Fibroblast of pulmonary artery (primary cell): ENCODE data around the gene GPATCH4.
"Not testable (repeated sequence)": the region's sequence is repeated elsewhere in the genome, so short reads cannot be mapped to it uniquely, and the experiment has no call there.

Source experiments
- DNase-seq: peaks from one replicate; pipeline ENCODE4 v3.0.0-alpha.2; 2010; ENCODE audit warnings: low read depth
- H3K4me3 ChIP-seq: replicated peaks from 2 replicates; pipeline ENCODE4 v1.5.1; 2011; ENCODE audit warnings: low read depth, mild to moderate bottlenecking, control low read depth, low read length, moderate library complexity
- TF ChIP-seq, protein P1 (sequence below): IDR thresholded peaks from 2 replicates; pipeline ENCODE4 v1.5.1; 2011; ENCODE audit warnings: mild to moderate bottlenecking, control low read depth, low read length, inconsistent platforms; ENCODE audit errors: missing control alignments

The GPATCH4 gene

GRCh38 chr1:156641761-156642264 lies 40.5 kb upstream of the GPATCH4 start, which contains the start of gene BCAN:
Gene BCAN (plus strand): TSS chr1:156642117. CDS start chr1:156646055, 3,938 bp downstream.
- TF ChIP-seq, protein P1, sequence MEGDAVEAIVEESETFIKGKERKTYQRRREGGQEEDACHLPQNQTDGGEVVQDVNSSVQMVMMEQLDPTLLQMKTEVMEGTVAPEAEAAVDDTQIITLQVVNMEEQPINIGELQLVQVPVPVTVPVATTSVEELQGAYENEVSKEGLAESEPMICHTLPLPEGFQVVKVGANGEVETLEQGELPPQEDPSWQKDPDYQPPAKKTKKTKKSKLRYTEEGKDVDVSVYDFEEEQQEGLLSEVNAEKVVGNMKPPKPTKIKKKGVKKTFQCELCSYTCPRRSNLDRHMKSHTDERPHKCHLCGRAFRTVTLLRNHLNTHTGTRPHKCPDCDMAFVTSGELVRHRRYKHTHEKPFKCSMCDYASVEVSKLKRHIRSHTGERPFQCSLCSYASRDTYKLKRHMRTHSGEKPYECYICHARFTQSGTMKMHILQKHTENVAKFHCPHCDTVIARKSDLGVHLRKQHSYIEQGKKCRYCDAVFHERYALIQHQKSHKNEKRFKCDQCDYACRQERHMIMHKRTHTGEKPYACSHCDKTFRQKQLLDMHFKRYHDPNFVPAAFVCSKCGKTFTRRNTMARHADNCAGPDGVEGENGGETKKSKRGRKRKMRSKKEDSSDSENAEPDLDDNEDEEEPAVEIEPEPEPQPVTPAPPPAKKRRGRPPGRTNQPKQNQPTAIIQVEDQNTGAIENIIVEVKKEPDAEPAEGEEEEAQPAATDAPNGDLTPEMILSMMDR, result no peak
- H3K4me3 ChIP-seq, result no peak within 1 kb of the TSS
- DNase-seq, result peak; percentile 31

DNA sequence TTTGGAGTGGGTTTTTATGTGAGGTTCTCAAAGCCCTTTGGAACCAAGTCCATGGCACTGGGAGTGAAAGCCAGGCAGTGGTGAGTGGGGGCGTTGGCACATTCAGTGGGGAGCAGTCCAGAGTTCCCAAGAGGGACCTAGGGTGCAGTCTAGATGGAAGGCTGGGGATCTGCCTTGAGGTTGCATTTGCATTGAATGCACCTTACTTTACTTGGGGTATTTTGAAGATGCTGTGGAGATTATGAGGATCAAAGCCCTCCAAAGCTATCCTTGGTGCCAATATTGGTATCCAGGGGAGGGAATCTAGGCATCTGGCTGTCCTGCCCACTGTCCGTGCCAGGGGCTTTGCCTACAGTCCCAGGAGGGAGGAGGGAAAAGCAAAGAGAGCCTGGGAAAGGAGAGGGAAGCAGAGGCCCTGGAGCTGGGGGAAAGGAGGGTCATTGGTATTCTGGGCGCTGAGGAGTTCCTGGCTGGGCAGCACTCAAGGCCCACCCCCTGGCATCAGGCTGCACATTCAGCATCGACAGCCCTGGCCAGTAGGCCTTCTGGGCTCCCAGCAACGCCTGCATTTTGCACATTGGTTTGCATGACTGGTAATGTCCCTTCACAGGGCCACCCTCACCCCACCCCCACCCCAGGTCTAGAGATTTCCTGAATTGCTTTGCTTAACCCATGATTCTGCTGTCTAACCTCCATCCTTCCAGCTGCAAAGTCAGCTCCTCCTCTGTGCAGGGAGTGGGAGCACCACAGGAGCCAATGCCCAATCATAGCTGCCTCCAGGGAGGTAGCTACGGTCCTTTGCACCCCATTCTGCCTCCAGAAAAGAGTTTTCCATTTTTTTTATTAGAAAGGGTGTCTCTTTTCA lies 39.8 kb upstream of the GPATCH4 start:
- no peak for DNase-seq
- no peak overlapping the region for H3K4me3 ChIP-seq
- TF ChIP-seq, protein P1, result no peak

- TF ChIP-seq, protein P1, result no peak
- DNase-seq, result no peak
- no peak overlapping the region for H3K4me3 ChIP-seq
Observed at GRCh38 chr1:156639601-156640101, 38.4 kb upstream of the GPATCH4 start.

- no peak overlapping the region for H3K4me3 ChIP-seq
- no peak for DNase-seq
- TF ChIP-seq, protein P1, result no peak
Observed at GRCh38 chr1:156638189-156638985, 37.1 kb upstream of the GPATCH4 start.

DNA sequence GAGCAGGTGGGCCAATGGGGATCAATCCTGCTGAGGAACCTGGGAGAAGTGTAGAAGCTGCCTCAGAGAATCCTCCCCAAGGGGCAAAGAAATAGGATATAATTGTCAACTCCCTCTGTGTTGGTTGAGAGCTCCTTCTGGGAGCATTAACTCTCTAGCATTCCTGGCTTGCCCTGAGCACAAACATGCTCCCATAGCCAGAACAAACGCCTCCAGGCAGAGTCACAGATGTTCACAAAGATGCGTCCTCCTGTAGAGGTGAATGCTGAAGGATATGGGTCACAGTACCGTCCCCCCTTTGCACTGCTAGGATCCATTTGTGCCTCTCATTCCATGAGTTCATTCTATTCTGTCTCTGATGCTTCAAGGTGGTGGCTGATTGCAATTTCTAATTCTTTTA lies 31.1 kb upstream of the GPATCH4 start:
- no peak overlapping the region for H3K4me3 ChIP-seq
- TF ChIP-seq, protein P1, result no peak
- no peak for DNase-seq

DNA sequence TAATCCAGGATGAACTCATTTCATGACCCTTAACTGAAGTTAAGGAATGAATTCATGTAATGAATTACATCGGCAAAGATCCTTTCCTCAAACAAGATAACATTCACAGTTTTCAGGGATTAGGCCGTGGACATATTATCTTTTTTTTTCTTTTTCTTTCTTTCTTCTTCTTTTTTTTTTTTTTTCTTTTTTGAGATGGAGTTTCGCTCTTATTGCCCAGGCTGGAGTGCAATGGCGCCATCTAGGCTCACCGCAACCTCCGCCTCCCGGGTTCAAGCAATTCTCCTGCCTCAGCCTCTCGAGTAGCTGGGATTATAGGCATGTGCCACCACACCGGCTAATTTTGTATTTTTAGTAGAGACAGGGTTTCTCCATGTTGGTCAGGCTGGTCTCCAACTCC lies 29.9 kb upstream of the GPATCH4 start:
- H3K4me3 ChIP-seq, DNase-seq: not testable (repeated sequence)

DNA sequence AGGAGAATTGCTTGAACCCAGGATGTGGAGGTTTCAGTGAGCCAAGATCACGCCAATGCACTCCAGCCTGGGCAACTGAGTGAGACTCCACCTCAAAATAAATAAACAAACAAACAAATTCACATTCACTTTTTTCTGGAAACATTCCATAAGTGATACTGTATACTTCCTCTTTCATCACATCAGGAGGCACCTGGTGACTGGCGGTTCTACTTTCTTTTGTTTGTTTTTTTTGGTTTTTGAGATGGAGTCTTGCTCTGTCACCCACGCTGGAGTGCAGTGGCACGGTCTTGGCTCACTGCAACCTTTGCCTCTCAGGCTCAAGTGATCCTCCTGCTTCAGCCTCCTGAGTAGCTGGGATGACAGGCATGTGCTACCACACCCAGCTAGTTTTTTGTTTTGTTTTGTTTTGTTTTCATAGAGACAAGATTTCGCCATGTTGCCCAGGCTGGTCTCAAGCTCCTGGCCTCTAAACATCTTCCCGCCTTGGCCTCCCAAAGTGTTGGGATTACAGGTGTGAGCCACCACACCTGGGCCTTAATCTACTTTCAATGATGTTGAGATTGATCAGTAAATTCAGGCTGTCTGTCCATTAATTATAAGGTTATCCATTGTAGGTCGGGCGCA lies 28.7 kb upstream of the GPATCH4 start:
- DNase-seq, result no peak
- TF ChIP-seq, protein P1, result no peak
- no peak overlapping the region for H3K4me3 ChIP-seq
